Osteoblast (primary cell): ENCODE data around the gene GPATCH8. TPM values are rescaled to one million over a fixed set of nuclear protein-coding genes. Genes with fewer than 3 reads are reported as not detected.

Source experiments
- DNase-seq: peaks from one replicate; pipeline ENCODE4 v3.0.0; 2011; ENCODE audit warnings: low spot score, mixed read lengths; ENCODE audit not compliant: insufficient read length; ENCODE audit errors: missing footprints
- H2AFZ ChIP-seq: 2 replicates; pipeline ENCODE4 v1.6.0; 2011; ENCODE audit warnings: mild to moderate bottlenecking, low read length
- H3K27ac ChIP-seq: 2 replicates; pipeline ENCODE4 v1.5.1; 2011; ENCODE audit warnings: mild to moderate bottlenecking, low read depth, low read length, moderate library complexity
- H3K27me3 ChIP-seq: 2 replicates; pipeline ENCODE4 v1.6.0; 2012; ENCODE audit warnings: mild to moderate bottlenecking, control low read depth, inconsistent platforms, low read length, moderate library complexity; ENCODE audit not compliant: insufficient read depth
- H3K36me3 ChIP-seq: 2 replicates; pipeline ENCODE4 v1.5.1; 2011; ENCODE audit warnings: mild to moderate bottlenecking, low read length, control low read depth, moderate library complexity; ENCODE audit not compliant: insufficient read depth
- H3K4me1 ChIP-seq: 2 replicates; pipeline ENCODE4 v1.5.1; 2011; ENCODE audit warnings: mild to moderate bottlenecking, low read length, control low read depth, moderate library complexity; ENCODE audit not compliant: insufficient read depth
- H3K4me2 ChIP-seq: 2 replicates; pipeline ENCODE4 v1.6.0; 2011; ENCODE audit warnings: mild to moderate bottlenecking, low read length; ENCODE audit not compliant: insufficient read depth
- H3K4me3 ChIP-seq: fragments of 200-600 bp; sonication (generic); 3 replicates; pipeline ENCODE4 v1.5.1; 2012; ENCODE audit warnings: mild to moderate bottlenecking, low read length, inconsistent platforms; ENCODE audit not compliant: insufficient read depth
- H3K79me2 ChIP-seq: 2 replicates; pipeline ENCODE4 v1.6.0; 2012; ENCODE audit warnings: mild to moderate bottlenecking, low read length, control low read depth, inconsistent platforms; ENCODE audit not compliant: insufficient read depth
- H3K9me3 ChIP-seq: 2 replicates; pipeline ENCODE4 v1.5.1; 2011; ENCODE audit warnings: low read depth, low read length, control low read depth
- H4K20me1 ChIP-seq: 2 replicates; pipeline ENCODE4 v1.6.0; 2012; ENCODE audit warnings: mild to moderate bottlenecking, low read length, control low read depth; ENCODE audit not compliant: insufficient read depth
- total RNA-seq: library from RNA; depleted of rRNA; stranded (reverse); fragments of >200 nt; gene quantifications from 2 replicates; pipeline ENCODE4 v1.2.3, GENCODE V29; 2012
- TF ChIP-seq, protein P1 (sequence below): IDR thresholded peaks from 2 replicates; pipeline ENCODE4 v1.5.1; 2011; ENCODE audit warnings: mild to moderate bottlenecking, low read depth, low read length, moderate library complexity; ENCODE audit errors: extremely low read depth

The GPATCH8 gene
- total RNA-seq, 1 donor: 33.3 TPM

- Histone ChIP-seq H3K79me2 (no peaks in the 10 kb centered on the region), H3K27me3 (no peaks in the 10 kb centered on the region), H3K36me3 (peaks cover 15% of the 10 kb centered on the region), H3K4me1 (no peaks in the 10 kb centered on the region), H2AFZ (no peak overlapping the region), H3K4me2 (no peak overlapping the region), H3K9me3 (no peaks in the 10 kb centered on the region), H3K4me3 (no peak overlapping the region), H4K20me1 (no peaks in the 10 kb centered on the region), H3K27ac (no peak overlapping the region)
- TF ChIP-seq, protein P1, sequence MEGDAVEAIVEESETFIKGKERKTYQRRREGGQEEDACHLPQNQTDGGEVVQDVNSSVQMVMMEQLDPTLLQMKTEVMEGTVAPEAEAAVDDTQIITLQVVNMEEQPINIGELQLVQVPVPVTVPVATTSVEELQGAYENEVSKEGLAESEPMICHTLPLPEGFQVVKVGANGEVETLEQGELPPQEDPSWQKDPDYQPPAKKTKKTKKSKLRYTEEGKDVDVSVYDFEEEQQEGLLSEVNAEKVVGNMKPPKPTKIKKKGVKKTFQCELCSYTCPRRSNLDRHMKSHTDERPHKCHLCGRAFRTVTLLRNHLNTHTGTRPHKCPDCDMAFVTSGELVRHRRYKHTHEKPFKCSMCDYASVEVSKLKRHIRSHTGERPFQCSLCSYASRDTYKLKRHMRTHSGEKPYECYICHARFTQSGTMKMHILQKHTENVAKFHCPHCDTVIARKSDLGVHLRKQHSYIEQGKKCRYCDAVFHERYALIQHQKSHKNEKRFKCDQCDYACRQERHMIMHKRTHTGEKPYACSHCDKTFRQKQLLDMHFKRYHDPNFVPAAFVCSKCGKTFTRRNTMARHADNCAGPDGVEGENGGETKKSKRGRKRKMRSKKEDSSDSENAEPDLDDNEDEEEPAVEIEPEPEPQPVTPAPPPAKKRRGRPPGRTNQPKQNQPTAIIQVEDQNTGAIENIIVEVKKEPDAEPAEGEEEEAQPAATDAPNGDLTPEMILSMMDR: no peak
- no peak for DNase-seq
Measured at GRCh38 chr17:44416558-44417289, 86.5 kb downstream of the GPATCH8 start.

GRCh38 chr17:44414394-44415155 is 88.6 kb downstream of the GPATCH8 start:
- Histone ChIP-seq H3K9me3 (no peaks in the 10 kb centered on the region), H3K27ac (no peak overlapping the region), H3K79me2 (no peaks in the 10 kb centered on the region), H3K4me2 (no peak overlapping the region), H2AFZ (no peak overlapping the region), H3K27me3 (no peaks in the 10 kb centered on the region), H3K36me3 (peaks cover 12% of the 10 kb centered on the region), H3K4me3 (no peak overlapping the region), H3K4me1 (no peaks in the 10 kb centered on the region), H4K20me1 (no peaks in the 10 kb centered on the region)
- TF ChIP-seq, protein P1: no peak
- DNase-seq: no peak

- no peak overlapping the region for H3K27ac ChIP-seq
- TF ChIP-seq, protein P1: no peak
- no peaks in the 10 kb centered on the region for H3K79me2 ChIP-seq
- no peak overlapping the region for H2AFZ ChIP-seq
- H3K9me3 ChIP-seq: no peaks in the 10 kb centered on the region
- H3K4me3 ChIP-seq: no peak overlapping the region
- H4K20me1 ChIP-seq: no peaks in the 10 kb centered on the region
- DNase-seq: no peak
- no peaks in the 10 kb centered on the region for H3K4me1 ChIP-seq
- H3K36me3 ChIP-seq: peaks cover 5% of the 10 kb centered on the region
- no peak overlapping the region for H3K4me2 ChIP-seq
- no peaks in the 10 kb centered on the region for H3K27me3 ChIP-seq
Measured at GRCh38 chr17:44409309-44410028, 93.7 kb downstream of the GPATCH8 start.
